DLD1 (cell line): ENCODE results near the gene PI4KA.

ENCODE experiments used
- in situ Hi-C: cut with HindIII; loops from 2 replicates; pipeline ENCODE4 v1.10.0; 2017; ENCODE audit warnings: low sequenced_read_pairs

PI4KA gene

DNA sequence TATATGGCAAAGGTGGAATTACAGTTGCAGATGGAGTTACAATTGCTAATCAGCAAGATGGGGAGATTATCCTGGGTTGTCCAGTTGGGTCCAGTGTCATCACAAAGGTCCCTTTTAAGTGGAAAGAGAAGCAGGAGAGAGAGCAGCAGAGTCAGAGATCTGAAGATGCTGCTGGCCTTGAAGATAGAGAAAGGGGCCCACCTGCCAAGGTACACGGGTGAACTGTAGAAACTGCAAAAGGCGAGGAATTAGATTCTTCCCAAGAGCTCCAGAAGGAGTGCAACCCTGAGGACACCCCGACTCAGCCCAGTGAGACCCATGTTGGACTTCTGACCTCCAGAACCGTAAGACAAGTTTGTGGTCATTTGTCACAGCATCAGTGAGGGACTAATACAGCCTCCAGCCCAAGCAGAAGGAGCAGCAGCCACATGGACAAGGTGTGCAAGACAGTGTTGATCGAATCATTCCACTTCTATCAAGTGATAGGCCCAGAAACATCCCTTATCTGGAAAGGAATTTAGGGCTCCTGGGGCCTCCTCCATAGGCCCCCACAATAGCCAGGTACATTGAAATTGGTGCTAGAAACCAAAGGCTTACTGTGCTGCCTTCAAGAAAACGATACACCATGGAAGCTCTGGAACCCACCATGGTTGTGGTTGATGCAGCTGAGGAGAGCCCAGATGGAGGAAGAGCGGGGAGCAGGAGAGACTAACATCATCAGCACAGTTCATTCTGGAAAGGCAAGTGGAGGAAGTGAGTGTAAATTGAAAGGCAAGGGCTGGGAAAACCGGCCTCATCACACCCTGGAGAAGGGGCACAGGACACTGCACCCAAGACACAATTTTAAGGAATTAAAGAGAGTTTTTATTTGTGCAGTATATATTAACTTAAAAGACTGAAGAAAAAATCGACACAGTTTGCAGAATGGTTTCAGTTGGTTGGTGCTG, 23.5 kb upstream of the PI4KA start:
- in situ Hi-C loops, result no loop called here

DNA sequence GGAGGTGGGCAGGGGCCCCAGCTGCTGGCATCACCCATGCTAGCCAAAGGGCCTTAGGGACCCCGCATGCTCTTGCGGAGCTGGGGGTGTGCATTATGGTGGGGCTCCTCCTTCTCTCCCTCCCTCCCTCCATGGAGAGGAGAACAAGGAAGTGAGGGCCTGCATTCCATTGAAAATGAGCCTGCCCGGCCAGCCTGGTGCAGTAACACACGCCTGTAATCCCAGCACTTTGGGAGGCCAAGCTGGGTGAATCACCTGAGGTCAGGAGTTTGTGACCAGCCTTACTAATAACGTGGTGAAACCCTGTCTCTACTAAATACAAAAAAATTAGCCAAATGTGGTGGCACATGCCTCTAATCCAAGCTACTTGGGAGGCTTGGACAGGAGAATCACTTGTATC, 22.6 kb upstream of the PI4KA start:
- in situ Hi-C loops, result no loop called here

DNA sequence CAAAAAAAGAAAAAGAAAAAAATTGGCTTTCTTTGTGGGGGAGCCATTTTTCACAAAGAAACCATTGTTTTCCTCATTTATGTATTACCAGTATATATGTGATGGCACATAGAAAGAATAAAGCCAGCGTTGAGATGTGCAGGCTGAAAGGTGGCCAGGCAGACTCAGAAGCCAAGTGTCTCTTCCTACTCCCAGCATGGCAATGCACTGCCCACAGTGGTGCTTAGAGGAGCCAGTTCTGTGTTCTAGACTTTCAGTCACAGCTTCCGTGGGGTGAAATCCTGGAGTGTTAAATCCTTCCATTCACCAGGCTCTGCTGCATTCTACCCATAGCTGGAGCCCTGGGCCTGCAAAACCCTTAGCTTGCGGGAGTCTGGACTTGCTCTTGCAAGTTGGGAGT, 19.1 kb upstream of the PI4KA start:
- in situ Hi-C loops, result no loop called here

DNA sequence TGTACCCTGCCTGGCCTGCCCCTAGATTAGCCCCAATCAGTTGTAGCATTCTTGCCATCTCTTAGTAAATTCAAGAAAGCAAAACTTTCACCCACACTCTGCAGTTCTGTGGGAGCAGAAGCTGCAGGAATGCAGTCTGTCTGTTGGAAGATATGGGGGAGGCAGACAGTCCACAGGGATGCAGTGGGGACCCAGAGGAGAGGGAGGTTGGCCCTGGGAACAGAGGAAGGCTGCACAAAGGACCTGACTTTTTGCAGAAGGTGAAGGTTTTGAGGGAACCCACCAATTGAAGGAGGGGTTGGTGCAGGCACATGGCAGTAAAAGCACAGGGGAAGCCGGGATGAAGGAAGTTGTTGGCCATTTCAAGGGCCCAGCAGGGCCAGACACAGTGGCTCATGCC, 16.7 kb upstream of the PI4KA start:
- in situ Hi-C loops, result no loop called here

DNA sequence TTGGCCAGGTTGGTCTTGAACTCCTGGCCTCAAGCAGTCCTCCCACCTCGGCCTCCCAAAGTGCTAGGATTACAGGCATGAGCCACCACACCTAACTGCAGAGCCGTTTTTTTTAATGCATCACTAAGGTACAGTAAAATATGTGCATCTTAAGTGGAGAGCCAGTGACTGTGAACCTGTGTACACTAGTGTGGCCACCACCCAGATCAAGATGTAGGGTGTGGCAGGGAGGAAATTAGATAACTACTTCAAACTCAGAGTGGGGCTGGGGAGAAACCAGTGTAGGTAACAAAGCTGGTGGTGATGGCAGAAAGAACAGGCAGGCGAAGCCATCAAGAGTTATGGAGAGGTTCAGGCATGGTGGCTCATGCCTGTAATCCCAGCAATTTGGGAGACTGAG, 14.6 kb upstream of the PI4KA start:
- in situ Hi-C loops, result no loop called here

GRCh38 chr22:20869234-20869633, 10.6 kb upstream of the PI4KA start:
- in situ Hi-C loops, result no loop called here

DNA sequence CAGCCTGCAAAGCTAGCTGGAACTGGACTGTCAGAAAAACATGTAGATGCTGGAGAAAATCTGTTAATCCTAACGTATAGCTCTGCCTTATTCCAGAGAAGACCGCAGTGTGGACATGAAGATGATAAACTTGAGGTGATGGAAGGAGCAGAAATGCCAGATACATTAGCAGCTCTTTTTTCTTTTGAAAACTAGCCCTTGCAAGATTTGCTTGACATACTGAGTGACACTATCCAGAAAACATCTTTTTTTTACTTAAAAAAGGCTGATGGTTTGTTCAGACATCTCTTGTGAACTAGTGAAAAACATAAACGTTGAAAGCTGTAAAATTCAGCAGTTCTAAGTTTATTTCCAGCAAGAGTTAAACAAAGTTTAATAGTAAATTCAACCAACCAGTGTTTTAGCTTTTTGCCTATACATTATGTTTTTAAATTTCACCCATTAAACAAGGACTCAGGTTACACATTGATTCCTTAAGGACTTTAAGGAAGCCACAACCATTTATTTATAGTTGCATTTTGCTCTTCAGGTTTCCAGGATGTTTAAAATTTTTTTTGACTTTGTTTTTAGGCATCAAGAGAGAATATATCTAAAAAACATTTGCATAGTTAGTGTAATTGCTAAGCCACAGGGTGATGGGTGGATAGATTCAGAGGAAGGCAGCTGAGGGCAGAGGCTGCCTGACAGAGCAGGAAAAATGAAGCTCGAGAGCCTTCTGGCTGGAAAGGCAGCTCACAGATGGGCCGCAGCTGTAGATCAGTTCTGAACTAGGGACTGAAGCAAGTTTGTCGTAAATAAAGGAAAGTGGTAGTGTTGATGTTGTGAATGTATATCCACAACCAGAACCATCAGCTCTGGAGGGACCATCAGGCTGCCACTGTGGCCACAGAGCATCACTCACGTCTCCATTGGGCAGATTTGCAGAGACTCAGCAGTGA, 9.7 kb upstream of the PI4KA start:
- in situ Hi-C loops, result no loop called here

DNA sequence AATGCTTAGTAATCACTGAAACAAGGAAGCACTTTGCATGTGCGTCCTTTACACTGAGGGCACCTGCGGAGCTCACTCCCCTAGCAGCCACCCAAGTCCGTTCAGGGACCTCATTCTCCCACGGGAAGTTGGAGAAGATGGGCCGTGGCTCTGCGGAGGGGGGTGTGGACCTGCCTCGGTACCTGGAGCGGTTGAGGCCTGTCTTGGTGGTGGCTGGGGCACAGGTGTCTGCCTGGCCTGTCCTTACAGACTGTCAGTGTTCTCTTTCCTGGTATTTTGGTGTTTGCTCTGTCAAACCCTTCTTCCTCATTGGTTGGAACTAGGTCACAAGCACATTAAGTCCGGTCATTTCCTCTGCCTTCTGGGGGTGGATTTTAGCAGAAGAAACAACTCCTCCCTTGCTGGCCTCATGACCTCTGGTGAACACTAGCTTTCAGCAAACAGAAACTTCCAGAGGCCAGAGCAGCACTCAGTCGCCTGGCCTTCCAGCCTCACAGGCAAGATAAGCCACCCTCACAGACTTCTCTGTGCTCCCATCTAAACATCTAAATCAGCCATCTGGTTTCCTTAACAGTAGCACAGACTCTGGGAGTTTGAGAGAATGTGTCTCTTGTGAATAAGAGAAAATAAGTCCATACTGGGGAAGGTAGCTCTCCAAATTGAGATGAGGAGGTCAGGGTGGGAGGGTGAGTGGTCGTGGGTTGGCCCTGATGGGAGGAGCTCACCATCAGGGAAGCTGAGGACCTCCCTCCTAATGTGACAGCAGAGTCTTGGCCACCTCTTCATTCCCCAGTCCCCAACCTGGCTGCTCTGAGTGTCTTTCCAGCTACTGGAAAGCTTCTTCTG, 8.8 kb upstream of the PI4KA start:
- in situ Hi-C loops, result no loop called here

DNA sequence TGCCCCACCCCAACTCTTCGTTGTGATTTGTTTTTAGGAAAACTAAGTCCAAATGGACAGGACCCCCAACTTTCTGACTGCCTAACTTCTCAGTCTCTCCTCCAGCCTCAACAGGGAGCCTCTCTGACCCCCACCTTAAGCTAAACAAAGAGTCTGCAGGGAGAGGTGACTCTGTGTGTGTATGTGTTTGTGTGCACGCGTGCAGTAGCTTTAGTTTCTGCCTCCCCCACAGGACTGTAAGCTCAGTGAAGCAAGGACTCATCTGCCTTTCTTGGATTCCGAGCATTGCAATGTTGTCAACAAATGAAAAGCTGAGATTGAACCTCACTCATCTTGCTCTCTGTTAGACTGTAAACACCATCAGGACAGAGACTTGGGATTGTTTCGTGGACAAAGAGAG, 8.1 kb upstream of the PI4KA start:
- in situ Hi-C loops, result no loop called here

GRCh38 chr22:20865875-20866445, 7.3 kb upstream of the PI4KA start:
- in situ Hi-C loops, result no loop called here

GRCh38 chr22:20865331-20865730, 6.7 kb upstream of the PI4KA start:
- in situ Hi-C loops, result no loop called here

- in situ Hi-C loops, result no loop called here
Measured at GRCh38 chr22:20864186-20864908, 5.7 kb upstream of the PI4KA start.

DNA sequence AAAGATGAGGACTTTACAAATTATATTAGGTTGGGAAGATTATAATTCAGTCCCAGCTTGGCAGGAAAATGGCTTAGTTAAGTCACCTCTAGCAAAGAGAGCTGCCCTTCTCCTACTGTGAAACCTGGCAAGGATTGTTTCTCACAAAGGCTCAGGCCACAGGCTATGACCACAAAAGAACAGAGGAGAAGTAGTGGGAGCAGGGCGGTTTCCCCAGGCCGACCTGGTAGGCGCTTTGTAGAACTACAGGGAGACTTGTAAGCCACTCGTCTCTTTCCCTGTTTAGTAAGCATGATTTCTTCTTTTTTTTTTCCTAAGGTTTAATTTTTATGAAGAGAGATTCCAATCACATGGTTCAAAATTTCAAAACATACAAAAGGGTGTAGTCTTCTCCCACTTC, 4.8 kb upstream of the PI4KA start:
- in situ Hi-C loops, result no loop called here

DNA sequence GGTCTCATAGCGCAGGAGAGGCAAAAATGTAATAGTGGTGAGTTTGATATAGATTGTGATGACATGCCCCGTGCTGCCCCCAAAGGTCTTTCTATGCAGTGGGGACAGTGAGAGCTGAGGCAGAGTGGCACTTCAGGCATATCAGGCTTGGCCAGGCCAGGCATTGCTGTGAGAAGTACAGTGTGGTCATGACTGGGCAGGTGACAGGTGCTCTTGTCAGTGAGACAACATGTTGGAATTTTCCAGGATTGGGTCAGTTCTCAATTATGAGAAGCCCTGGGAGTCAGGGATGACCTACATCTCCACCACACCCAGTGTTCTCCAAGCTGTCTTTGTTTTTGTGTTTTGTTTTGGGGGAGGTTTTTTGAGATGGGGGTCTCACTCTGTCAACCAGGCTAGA, 3.9 kb upstream of the PI4KA start:
- in situ Hi-C loops, result no loop called here

DNA sequence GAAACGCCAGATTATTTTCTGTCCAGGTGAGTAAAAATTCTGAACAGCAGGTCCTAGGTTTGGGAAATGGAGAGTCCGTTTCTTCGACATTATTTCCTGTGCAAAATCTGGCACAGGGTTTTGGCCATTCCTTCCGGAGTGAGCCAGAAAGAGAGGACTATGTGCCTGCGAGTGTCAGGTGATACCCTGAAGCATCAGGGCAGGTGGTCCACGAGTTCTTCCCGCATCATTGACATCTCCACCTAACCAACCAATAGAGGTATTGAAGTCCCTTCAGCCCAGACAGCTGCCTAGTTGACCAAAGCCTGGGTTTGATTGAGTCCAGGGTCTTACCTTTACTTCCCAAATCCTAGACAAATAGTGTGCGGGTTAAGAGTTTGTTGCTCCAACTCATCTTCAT, 1.0 kb upstream of the PI4KA start:
- in situ Hi-C loops, result no loop called here

DNA sequence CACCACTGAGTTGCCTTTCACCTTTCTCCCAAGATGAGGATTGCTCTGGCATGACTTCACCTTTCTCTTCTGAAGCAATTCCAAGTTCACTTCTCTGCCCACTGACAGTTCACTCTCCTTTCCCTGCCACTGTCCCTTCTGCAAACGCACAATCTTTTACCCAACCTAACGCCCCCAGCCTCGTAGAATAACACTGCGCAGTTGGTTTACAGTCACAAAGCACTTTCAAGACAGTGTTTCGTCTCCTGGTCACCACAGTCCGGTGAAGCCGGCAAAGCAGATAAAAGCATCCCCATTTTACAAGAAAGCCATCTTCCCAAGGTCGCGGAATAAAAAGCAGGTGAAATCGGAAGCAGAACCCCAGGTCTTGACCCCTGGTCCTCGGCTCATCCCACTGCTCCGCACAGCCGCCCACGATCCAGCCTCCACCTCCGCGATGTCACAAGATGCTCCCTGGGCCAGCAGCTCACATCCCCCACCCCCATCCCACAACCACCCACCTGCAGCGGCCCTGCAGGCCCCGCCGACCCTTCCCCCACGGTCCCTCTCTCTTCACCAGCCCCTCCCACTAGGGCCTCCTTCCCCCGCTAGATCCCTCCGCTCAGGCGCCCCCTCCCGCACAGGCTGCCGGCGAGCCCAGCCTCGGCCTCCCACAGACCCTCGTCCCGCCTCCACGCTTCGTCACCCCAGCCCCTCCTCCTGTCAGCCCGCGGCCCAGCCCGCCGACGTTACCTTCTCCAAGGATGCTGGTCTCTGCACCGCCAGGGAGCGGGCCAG, 585 bp downstream of the PI4KA start:
- in situ Hi-C loops, result no loop called here

GRCh38 chr22:20857247-20857643, 1.4 kb downstream of the PI4KA start:
- in situ Hi-C loops, result no loop called here

- in situ Hi-C loops, result no loop called here
Measured at GRCh38 chr22:20853236-20853660, 5.4 kb downstream of the PI4KA start.

- in situ Hi-C loops, result no loop called here
Measured at GRCh38 chr22:20852503-20852902, 6.1 kb downstream of the PI4KA start.
